RWPE1 (cell line): ENCODE results near the gene STPG4.

Source experiments
- CTCF ChIA-PET: fragments of 350-600 bp; sonication (Branson Sonifier 250); formaldehyde crosslinking; extraction: SDS; loops from one replicate; lab custom pipeline; 2021; lab: Yijun Ruan, JAX
- POLR2A ChIA-PET: fragments of 400-600 bp; formaldehyde crosslinking; extraction: SDS; loops from one replicate; lab custom pipeline; 2020; ENCODE audit warnings: antibody characterized with exemption; ENCODE audit not compliant: low non-redundant PET; lab: Yijun Ruan, JAX
- DNase-seq: peaks from one replicate; pipeline ENCODE4 v3.0.0; 2012; ENCODE audit warnings: low spot score
- H3K27ac ChIP-seq: fragments of 450-650 bp; 2 replicates; pipeline ENCODE4 v1.5.1; 2017
- CTCF ChIP-seq: fragments of 450-650 bp; conservative IDR thresholded peaks from 2 replicates; pipeline ENCODE4 v1.5.1; 2017; ENCODE audit warnings: low read depth, mild to moderate bottlenecking

The STPG4 gene

GRCh38 chr2:47050762-47051161 lies 104.3 kb downstream of the STPG4 start:
- ChIA-PET POLR2A (no interaction called here), CTCF (interaction anchor here (0.6 kb wide), 1 partner anchor 14 kb away, joined by 5 read pairs; no protein-coding TSS in a partner anchor)
- TF ChIP-seq CTCF: no peak
- H3K27ac ChIP-seq: no peak overlapping the region
- no peak for DNase-seq

- H3K27ac ChIP-seq: peak overlapping the region; percentile 20; the same call in 1 of the 2 replicates
- DNase-seq: no peak
- POLR2A ChIA-PET: no interaction called here
Measured at GRCh38 chr2:47050021-47050760, 104.9 kb downstream of the STPG4 start.

GRCh38 chr2:47049502-47049901 lies 105.6 kb downstream of the STPG4 start:
- ChIA-PET CTCF (no interaction called here), POLR2A (no interaction called here)
- no peak for TF ChIP-seq CTCF
- no peak for DNase-seq
- H3K27ac ChIP-seq: peak overlapping the region; percentile 20; the same call in 1 of the 2 replicates

More at GRCh38 chr2:47050021-47050760, 104.9 kb downstream of the STPG4 start:
- CTCF ChIA-PET: interaction anchor here (0.6 kb wide), 1 partner anchor 15 kb away, joined by 5 read pairs; no protein-coding TSS in a partner anchor
- TF ChIP-seq CTCF: no peak

- no peak for DNase-seq
- CTCF ChIA-PET: interaction anchor here (0.7 kb wide), 1 partner anchor 251 kb away, joined by 3 read pairs; no protein-coding TSS in a partner anchor
- TF ChIP-seq CTCF: no peak
- peak overlapping the region; percentile 20; the same call in 1 of the 2 replicates for H3K27ac ChIP-seq
- POLR2A ChIA-PET: no interaction called here
Measured at GRCh38 chr2:47048801-47049480, 106.2 kb downstream of the STPG4 start.

- no peak for TF ChIP-seq CTCF
- CTCF ChIA-PET: no interaction called here
- POLR2A ChIA-PET: no interaction called here
- no peak for DNase-seq
- H3K27ac ChIP-seq: peak overlapping the region; percentile 2; the same call in 1 of the 2 replicates
Measured at GRCh38 chr2:47046271-47046670, 108.8 kb downstream of the STPG4 start.

GRCh38 chr2:47043891-47044239 lies 111.2 kb downstream of the STPG4 start:
- POLR2A ChIA-PET: no interaction called here
- CTCF ChIA-PET: no interaction called here
- H3K27ac ChIP-seq: peak overlapping the region; percentile 97

More at GRCh38 chr2:47043891-47044239, 111.2 kb downstream of the STPG4 start:
- DNase-seq: peak; percentile 19
- TF ChIP-seq CTCF: no peak
